ENCODE results near the gene NDUFV3.
A peak's percentile ranks its signal among the peaks of the same experiment; 100 is the strongest.
"Not testable (repeated sequence)": the region's sequence is repeated elsewhere in the genome, so short reads cannot be mapped to it uniquely, and the experiment has no call there.

NDUFV3 gene

DNA sequence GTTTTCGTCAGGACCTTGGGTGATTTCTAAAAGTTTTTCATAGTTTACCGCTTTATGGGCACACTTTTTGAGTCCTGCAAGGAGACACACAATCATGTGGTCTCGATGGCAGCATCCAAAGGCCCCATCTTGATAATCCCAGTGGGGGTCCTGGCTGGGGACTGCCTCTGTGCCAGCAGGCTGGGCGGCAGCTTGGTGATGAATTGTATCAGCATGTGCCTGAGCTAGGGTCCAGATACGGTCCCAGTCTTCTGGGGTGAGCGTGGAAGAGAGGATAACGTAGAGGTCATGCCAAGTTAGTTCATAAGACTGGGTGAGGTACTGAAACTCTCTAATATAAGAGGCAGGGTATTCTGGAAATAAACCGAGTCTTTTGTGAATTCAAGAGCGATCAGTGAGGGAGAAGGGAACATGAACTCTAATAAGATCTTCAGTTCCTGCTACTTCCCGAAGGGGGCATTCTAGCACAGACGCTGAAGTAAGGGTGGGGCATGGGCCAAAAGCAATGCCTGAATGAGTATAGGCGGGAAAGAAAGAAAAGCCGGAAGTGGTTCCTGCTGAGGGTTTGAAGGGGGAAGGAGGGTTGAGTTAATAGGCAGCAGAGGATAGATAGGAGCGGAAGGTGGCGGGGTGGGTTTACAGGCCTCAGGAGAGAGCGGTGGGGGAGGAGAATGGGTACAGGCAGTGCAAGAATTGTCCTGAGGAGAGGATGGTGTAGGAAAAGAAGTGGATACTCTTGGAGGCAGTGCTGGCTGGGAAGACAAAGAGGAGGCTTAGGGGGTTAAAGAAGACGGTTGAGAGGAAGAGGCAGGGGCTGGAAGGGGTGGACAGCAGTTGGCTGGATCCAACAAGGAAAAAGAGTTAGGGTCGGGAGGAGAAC lies 30.7 kb downstream of the NDUFV3 start:
- TF ChIP-seq, protein P1, sequence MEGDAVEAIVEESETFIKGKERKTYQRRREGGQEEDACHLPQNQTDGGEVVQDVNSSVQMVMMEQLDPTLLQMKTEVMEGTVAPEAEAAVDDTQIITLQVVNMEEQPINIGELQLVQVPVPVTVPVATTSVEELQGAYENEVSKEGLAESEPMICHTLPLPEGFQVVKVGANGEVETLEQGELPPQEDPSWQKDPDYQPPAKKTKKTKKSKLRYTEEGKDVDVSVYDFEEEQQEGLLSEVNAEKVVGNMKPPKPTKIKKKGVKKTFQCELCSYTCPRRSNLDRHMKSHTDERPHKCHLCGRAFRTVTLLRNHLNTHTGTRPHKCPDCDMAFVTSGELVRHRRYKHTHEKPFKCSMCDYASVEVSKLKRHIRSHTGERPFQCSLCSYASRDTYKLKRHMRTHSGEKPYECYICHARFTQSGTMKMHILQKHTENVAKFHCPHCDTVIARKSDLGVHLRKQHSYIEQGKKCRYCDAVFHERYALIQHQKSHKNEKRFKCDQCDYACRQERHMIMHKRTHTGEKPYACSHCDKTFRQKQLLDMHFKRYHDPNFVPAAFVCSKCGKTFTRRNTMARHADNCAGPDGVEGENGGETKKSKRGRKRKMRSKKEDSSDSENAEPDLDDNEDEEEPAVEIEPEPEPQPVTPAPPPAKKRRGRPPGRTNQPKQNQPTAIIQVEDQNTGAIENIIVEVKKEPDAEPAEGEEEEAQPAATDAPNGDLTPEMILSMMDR (IDR thresholded peaks at IDR 0.05; ENCODE audit: extremely low read depth, missing control alignments) = peak; percentile 47

GRCh38 chr21:42924433-42924751 lies 31.3 kb downstream of the NDUFV3 start:
- TF ChIP-seq, protein P1 (IDR thresholded peaks at IDR 0.05; ENCODE audit: extremely low read depth, missing control alignments) = no peak
- no peak for DNase-seq (ENCODE audit: low spot score)

More for the DNA sequence above, 30.7 kb downstream of the NDUFV3 start:
- peak; percentile 83 for DNase-seq (ENCODE audit: low spot score)

DNA sequence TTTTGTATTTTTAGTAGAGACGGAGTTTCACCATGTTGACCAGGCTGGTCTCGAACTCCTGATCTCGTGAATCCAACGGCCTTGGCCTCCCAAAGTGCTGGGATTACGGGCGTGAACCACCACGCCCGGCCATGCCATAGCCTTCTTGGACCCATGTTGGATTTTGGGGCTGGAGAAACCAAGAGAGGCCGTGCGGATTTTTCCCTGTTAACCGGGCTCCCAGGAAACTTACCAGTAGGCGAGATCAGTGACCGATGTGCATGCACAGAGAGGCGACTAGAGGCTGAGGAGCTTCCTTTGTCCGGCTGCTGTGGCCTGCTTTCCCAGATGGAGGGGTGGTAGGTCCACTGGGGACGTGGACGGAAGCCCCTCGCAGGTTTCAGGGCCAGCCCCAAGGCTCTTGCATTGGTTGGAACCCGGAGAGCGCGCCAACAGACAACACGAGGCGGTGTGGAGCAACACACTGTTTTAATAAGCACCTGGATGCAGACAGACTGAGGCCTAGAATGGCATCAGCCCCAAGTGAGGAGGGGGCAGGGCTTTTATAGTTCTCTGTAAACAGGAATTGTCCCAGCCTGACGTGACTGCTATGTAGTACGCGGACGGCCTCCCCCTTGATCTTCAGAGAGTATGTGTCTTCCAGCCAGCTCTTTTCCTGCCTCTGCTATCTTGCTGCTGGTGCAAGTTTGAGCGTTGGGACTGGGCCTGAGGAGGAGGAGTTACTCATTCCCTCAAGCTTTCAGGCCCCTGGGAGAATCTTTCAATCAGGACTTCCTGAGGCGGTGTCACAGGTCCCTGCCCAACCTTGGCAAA lies 32.2 kb downstream of the NDUFV3 start, which contains the start of gene ERVH48-1:
ERVH48-1 (minus strand) TSS at position 517 of the 813 bp plus-strand sequence. CDS start 6,624 bp downstream, outside the sequence.
- TF ChIP-seq, protein P1 (IDR thresholded peaks at IDR 0.05; ENCODE audit: extremely low read depth, missing control alignments) = no peak
- no peak for DNase-seq (ENCODE audit: low spot score)

- not testable (repeated sequence) for DNase-seq (ENCODE audit: low spot score)
These were observed 34.5 kb downstream of the NDUFV3 start for GRCh38 chr21:42927474-42928200.

- TF ChIP-seq, protein P1 (IDR thresholded peaks at IDR 0.05; ENCODE audit: extremely low read depth, missing control alignments) = no peak
- DNase-seq (ENCODE audit: low spot score) = no peak
These were observed 36.9 kb downstream of the NDUFV3 start for GRCh38 chr21:42929969-42930368.

GRCh38 chr21:42931560-42932235 lies 38.6 kb downstream of the NDUFV3 start:
- TF ChIP-seq, protein P1 (IDR thresholded peaks at IDR 0.05; ENCODE audit: extremely low read depth, missing control alignments) = no peak
- no peak for DNase-seq (ENCODE audit: low spot score)

DNA sequence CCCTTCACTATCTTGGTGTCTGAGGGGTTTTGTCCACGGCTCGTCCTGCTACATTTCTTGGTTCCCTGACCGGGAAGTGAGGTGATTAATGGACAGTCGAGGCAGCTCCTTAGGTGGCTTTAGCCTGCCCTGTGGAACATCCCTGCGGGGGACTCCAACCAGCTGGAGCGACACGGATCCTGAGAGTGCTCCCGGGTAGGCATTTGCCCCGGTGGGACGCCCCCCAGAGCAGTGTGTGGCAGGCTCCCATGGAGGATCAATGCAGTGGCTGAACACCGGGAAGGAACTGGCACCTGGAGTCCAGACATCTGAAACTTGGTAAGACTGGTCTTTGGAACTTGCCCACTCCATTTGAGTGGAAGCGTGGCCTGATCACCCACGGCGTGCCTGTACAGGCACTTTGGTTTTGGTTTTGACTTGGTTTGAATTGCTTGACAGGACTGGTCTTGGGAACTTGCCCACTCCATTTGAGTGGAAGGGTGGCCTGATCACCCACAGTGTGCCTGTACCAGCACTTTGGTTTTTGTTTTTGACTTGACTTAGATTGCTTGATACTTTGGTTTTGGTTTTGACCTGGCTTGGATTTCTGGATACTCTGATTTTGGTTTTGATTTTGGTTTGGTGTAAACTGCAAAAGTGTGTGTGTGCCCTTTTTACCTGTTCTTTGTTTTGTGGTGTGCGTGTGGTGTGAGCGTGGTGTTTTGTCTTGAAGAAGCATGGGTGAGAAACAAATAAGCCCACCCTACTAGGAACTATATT lies 39.4 kb downstream of the NDUFV3 start:
- DNase-seq (ENCODE audit: low spot score) = not testable (repeated sequence)

DNA sequence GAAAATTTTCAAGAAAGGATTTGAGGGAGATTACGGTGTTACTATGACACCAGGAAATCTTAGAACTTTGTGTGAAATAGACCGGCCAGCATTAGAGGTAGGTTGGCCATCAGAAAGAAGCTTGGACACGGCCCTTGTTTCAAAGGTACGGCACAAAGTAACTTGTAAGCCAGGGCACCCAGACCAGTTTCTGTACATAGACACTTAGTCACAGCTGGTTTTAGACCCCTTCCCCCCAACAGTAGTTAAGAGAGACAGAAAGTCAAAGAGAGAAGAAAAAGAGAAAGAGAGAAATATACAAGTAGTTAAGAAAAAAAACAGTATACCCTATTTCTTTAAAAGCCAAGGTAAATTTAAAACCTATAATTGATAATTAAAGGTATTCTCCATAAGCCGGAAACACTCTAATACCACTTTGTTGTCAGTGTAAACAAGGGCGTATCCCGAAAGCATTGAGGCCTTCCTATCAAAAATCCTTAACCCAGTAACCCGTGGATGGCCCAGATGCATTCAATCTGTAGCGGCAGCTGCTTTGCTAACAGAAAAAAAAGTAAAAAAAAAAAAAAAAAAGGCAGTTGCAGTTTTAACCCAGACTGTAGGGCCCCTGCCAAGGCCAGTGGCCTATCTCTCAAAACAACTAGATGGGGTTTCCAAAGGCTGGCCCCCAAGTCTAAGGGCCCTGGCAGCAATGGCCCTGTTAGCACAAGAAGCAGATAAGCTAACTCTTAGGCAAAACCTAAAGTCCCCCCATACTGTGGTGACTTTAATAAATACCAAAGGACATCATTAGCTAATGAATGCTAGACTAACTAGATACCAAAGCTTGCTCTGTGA lies 40.2 kb downstream of the NDUFV3 start:
- not testable (repeated sequence) for DNase-seq (ENCODE audit: low spot score)

GRCh38 chr21:42933973-42934372 lies 40.9 kb downstream of the NDUFV3 start:
- DNase-seq (ENCODE audit: low spot score) = not testable (repeated sequence)

DNA sequence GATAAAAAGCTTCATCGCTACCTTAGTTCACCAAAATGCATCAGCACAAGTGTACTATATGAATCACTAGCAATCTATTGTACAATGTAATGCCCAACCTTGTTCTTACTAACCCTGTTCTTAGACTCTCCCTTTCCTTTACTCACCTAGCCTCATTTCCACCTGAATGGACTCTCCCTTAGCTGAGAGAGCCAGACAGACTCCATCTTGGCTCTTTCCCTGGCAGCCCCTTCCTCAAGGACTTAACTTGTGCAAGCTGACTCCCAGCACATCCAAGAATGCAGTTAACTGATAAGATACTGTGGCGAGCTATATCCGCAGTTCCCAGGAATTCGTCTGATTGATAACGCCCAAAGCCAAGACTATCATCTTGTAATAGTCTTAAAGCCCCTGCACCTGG lies 43.3 kb downstream of the NDUFV3 start:
- not testable (repeated sequence) for DNase-seq (ENCODE audit: low spot score)
